IPS DF 19.7 (cell line): ENCODE results near the gene THEM4.
"Not testable (repeated sequence)": the region's sequence is repeated elsewhere in the genome, so short reads cannot be mapped to it uniquely, and the experiment has no call there.

Experiments used
- DNase-seq: peaks from one replicate; pipeline ENCODE4 v3.0.0-alpha.2; 2013; ENCODE audit warnings: low read depth, low spot score

Gene THEM4

DNA sequence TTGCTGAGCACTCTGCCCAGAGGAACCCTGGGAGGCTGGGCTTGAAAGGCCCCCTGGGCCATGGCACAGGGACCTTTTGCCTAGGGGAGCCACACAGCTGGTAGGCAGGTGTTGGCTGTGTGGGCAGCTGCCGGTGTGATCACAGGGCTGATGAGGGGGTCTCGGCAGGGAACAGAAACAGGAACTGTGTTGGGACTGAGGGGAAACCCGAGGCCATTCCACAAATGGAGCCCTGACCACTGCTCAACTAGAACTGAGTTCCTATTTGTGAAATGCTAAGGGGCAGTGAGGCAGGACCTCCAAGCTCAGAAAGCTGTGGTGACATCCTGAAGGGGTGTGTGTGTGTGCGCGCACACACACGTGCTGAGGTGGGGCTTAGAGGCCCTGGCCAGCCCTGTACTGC lies 49.4 kb downstream of the THEM4 start:
- DNase-seq, result no peak

DNA sequence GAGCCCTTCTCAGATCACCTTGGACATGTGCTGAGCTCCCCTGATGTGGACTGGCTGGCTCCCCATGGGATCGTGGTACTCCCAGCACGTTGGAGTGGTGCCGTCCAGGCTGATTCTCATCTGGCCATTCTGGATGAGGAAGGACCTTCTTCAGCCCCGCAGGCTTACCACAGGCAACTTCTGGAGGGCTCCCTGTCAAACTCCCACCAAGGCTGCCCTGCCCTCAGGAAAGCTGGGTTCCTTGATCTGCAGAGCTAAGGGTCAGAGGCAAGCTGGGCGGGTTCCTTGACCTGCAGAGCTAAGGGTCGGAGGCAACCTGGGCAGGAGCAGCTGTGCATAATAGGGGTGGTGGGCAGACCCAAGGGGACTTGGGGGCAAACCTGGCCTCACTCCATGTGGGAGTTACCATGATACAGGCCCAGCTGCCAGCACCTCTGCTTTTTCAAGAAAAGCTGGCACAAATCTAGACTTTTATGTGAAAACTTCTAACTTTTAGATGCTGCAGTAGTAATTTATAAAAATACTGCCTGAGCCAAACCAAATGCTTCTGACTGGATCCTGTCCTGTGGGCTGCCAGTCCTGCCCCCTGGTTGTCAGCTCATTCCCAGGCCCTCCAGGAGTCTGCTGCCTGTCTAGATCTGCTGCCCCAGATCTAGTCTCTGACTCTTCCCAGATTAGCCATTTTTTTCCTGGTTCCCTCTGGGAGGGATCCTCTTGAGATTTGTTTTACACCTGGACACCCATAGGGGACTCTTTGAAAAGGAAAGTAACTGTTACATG lies 50.2 kb downstream of the THEM4 start:
- DNase-seq, result no peak

DNA sequence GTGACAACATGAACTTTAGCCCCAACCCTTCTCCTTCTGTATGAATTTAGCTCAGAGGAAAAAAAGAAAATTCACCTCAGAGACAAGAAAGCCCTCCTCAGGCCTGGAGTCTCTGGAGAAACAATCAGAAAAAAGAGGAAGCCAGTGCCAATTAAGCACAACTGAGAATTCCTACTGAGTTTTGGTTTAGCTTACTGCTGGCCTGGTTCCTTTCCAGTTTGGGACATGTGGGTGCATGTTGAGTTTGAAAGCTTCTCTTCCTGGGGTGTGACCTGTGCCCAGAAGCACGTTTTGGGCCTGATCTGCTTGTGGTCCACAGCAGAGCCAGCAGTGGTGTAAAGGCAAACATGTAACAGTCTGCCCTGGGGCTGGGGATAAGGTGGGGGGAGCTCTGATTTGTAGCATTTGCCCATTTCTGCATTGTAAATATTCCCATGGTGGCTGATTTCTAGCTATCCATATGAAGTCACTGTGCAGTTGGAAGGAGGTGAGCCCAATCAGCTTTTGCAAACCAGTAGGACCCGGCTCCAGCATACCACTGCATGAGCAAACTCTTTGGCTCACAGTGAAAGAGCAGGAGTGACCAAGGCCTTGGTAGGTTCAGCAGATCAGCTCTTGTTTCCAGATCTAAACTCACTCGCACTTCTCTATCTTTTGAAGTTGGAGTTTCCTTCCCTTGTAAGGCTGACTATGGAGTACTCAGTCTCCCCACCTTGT lies 51.1 kb downstream of the THEM4 start:
- DNase-seq, result no peak

DNA sequence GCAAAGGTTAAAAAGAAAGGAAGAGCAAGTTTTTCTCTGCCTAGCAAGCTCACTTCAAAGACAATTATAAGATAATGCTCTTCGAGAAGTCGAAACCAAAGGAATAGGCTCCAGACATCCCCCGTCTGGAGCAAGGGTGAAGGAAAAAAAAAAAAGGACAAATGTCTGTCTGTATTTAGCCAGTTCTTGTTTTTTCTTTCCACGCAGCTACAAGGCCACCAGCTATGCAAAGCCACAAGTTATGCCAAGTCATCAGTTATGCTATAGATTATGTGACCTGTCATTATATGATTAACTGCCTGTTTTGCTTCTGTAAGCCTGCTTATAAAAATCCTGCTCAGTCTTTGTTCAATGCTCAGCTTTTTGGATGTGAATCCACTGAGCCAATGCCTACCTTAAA lies 53.4 kb downstream of the THEM4 start:
- no peak for DNase-seq

DNA sequence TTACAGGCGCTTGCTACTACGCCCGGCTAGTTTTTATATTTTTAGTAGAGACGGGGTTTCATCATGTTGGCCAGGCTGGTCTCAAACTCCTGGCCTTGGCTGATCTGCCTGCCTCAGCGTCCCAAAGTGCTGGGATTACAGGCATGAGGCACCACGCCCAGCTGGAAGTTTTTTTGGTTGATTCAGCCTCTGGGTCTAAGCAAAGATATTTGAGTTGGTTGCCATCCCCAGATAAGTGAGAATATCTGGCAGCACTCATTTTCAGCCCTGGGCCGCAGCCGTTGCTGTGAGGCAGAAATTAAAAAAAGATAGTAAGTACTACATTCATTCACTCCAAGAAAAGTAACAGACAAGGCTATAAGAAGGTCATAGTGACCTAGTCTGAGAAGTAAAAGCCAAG lies 53.8 kb downstream of the THEM4 start:
- DNase-seq, result not testable (repeated sequence)

DNA sequence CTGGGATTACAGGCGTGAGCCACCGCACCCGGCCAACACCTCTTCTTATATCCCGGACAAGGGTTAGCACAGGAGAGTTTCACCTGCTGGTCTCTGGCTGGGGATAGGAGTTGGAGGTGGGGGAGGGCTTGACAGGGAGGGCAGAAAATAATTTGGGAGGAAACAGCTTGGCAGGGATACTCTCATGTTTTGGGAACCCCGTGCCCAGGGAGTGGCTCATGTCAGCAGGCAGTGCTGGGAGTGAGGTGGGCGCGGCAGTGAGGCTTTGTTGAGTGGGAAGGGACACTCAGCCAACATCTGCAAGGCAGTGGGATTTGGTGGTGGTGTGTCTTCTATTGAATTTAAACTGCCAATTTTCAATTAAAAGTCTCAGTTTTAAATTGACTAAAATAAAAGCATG lies 54.7 kb downstream of the THEM4 start:
- DNase-seq, result no peak

DNA sequence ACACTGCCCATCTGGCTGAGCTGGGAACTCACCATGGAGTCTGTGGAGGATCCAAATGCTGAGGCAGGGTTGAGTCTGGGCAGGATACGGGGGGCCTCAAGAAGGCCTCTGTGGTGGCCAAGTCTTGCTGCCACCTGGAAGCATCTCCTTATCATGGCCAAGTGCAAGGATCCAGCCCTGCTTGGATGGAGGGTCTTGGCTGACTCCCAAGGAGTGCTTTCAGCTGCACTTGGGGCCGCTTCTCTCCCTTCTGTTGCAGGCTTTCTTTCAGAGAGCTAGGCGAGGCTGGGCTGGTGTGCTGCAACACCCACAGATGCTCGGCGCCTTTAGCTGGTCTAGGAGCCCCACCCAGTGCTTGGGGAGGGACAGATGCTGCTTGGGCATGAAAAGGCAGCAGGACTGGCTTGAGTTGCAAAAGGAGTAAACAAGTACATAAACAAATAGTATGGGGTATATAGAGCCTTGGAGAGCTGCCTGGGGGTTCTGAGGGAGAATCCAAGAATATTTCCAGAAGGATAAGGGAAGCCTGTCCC lies 55.8 kb downstream of the THEM4 start, which contains the start of gene THEM5:
Gene THEM5, minus strand, starts transcription at position 302 of the 533 bp plus-strand sequence. Its CDS starts 147 bp downstream, at position 155.
- no peak for DNase-seq

DNA sequence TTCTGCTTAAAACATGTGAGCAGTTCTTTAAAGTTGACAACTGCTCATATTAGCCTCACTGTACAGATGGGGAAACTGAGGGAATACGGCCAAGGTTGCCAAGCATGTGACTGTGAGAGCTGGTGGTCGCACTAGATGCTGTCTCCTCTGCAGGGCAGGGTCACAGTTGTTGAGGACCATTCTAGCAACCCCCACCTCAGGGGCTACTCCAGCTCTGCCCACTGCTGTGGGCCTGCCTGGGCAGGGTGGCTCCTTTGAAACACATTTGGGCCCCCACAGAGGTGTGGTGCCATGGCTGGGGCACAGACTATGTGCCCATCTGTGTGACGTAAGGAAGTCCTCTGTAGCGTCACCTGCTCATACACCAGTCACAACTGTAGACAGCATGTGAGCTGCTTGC lies 56.6 kb downstream of the THEM4 start:
- DNase-seq, result no peak

DNA sequence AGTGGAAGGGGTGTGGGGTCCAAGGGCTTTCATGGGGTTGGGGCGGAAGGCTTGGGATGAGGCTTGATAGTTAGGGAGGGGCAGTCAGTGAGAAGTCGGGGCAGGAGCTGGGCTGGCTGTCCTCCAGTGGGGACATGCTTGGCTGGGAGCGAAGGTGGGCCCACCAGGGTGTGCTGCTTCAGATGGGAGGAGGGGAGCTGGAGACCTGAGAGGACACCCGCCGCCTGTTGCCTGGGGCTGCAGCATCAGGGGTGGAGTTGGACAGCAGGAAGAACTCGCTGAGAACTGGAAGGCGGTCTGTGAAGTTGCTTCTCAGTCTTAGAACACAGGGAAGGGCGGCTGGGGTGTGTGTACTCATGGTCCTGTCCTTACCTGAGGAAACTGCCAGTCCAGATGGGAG lies 57.4 kb downstream of the THEM4 start:
- DNase-seq, result no peak

DNA sequence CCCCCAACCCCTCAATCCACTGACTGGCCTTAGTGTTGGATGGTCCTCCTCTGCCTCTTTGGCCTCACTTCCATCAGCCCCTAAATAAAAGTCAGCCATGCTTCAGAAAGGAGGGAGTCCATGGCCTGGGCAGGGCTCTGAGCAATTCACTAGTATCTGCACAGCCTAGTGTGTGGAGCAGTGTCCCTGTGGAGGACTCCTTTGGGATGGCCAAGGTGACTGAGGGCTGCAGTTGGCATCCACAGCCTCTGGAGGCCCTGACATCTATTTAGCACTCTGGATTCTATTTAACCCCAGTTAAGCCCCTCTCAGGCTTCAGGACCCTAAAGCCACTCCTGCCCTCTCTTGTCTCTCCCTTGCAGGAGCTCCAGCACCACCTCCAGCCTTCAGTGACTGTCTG lies 59.4 kb downstream of the THEM4 start:
- DNase-seq, result no peak

DNA sequence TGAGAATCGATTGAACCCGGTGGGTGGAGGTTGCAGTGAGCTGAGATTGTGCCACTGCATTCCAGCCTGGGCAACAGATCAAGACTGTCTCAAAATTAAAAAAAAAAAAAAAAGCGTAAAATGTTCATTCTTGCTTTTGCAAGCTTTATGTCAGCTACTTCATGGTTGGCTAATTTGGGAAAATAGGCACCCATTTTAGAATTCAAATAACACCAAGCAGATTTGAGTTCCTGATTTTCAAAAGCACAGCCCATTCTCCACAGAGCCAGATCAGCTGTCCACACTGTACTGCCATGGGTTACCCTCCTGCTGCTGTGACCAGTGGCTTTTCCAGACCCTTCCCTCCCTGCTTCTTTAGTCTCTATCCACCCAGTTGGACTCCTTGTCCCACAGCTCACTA lies 60.2 kb downstream of the THEM4 start:
- no peak for DNase-seq

DNA sequence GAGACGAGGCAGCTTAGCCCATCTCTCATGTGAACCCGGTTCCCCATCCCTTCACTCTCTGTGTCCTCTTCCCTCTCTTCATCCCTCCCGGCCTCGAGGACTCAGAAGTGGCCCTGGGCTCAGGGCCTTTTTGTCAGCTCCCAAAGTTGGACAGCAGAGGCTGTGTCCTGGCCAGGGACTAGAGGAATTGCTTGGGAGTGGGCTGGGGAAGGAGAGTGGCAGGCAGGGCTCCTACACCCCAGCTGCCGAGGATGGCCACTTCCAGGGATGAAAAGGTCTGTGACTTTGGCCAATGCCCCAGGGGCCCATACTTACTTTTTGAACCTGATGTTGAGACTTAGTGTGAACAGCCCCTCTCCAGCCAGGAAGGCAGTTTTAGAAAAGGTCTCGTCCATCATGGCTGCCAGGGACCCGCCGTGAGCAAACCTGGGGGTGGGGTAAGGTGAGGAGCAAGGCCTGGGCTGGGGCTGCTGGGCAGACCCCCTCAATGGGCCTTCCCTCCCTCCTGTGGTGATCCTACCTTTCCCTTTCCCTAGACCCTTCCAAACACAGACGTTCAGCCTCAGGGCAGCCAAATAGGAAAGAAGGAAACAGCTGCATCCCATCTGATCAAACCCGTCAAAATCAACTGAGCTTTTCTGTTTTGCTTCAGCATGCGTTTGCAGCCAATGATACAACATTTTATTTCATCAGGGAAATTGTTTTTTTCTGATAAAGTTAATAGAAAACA lies 61.3 kb downstream of the THEM4 start:
- no peak for DNase-seq

DNA sequence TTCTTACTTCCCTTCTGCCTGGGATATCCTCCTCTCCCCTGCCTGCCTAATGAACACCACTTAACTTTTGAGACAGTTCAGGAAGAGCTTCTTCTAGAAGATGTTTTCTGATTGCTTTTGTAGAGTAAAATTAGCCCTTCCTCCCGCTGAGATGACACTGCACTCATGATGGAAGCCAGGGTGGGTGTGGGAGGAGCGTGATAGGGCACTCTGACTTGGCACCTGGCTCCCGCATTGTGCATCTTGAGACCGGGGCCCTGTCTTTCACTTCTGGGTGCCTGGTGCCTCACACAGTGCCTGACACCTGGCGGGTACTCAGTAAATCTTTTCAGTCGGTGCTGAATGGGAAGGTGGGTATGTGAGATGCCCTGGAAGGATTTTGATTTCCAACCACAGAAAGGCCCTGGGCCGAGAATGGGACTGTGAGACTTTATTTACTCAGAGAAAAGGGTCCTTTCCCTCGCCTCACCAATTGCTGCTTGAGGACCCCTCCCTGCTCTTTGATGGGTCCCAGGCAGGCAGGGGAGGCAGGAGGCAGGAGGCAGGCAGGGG lies 62.5 kb downstream of the THEM4 start:
- DNase-seq, result no peak

DNA sequence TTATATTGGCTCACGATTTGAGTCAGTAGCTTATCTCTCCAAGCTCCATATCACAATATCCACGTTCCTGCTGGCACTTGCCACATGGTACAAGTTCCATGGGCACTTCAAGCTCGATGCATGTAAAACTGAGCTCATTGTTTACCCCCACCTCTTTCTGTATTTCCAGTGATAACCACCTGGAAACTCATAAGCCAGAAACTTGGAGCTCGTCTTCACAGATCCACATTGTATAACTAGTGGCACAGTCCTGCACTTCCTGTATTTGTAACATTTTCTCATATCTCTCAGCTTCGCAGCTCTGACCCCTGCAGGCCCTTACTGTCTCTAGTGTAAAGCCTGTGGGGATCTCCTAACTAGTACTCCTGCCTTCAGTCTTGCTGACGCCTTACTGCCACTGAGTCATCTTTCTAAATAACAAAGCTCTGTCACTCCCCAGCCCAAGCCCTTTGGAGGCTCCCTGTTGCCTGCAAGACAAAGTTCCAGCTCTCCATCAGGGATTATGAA lies 63.2 kb downstream of the THEM4 start:
- no peak for DNase-seq

DNA sequence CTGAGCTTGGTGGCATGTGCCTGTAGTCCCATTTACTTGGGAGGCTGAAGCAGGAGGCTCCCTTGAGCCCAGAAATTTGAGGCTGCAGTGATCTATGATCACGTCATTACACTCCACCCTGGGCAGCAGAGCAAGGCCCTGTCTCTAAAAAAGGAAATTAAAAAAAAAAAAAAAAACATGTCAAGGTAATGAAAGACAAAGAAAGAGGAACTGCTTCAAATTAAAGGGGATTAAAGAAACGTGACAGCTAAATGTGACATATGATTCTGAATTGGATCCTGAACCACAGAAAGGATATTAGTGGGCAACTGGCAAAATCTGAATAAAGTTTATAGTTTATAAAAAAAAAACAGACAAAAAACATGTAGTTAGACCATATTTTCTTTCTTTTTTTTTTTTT lies 65.9 kb downstream of the THEM4 start:
- DNase-seq, result no peak

DNA sequence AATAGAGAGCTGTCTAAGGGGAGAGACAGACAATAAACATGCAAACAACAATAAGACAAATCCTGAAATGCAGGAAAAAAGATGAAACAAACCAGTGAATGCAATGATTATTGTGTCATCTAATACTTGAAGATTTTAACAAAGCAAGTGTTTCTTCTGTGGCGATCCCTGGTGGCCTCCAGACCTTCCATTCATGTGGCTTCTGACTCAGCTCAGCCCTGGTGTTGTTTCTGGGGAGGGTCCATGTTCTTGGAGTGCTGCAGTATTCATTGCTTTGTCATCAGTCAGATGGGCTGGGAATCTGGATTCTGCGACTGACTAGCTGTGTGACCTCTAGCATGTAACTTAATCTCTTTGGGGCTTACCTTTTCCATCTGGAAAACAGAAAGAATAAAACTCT lies 68.2 kb downstream of the THEM4 start:
- DNase-seq, result no peak

DNA sequence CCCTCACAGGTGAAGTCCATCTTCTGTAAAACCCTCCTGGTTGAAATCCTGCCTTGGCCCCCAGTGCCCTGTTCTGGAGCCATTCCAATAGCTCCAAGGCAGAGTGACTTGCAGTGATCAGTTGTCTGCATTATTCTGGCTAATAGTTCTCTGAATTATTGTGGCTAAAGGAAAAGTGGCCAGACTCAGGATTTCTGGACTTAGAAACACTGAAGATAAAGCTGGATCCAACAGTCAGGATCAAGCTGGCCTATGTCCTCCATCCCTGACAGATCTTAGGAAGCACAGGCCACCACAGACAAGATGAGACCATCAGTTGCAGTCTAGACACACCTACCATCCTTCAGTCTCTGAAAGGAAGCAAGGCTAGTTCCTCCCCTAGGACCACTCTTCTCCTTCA lies 68.9 kb downstream of the THEM4 start:
- DNase-seq, result no peak

DNA sequence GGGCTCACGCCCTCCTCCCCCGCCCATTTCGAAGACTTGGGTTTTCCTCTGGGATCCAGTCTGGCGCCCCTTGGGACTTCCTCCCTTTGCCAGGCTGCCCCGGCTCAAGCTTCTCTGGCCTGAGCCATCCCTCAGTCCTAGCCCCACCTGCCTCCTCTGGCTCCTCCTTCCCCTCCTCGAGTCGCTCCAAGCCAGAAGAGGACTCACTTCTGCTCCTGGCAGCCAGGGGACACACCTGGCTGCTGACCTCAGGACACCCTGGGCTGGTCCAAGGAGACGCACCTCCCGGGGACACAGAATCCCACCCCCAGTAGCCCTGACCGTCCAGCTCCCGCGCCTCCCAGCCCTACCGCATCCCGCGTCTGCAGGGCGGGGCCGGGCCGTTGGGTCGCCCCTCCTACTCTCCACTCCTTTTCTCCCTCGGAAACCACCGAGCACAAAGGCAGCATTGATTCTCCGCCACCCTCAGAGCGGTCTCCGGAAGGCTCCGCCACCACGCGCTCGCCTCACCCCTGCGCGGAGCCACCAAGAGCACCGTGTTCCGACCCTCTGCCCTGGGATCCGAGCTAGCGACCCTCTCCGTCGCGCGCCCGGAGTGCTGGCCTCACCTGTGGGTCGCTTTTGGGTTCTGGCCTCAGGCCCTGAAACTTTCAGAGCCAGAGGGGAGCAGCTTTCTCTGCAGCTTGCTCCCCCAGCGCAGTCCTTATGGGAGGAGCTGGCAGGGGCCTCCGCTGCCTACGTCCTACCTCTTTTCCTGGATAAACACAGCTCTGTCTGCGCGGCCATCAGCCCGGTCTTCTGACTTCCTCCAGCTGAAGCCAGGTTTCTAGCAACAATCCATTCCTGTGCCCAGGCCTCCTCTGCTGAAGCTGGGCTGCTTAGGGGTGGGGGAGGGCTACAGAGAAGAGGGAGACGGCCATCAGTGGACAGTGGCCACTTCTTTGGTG lies 69.6 kb downstream of the THEM4 start, which contains the start of gene C2CD4D:
Gene C2CD4D, minus strand, starts transcription at position 364 of the 947 bp plus-strand sequence. CDS start 831 bp downstream, outside the sequence.
- DNase-seq, result no peak

DNA sequence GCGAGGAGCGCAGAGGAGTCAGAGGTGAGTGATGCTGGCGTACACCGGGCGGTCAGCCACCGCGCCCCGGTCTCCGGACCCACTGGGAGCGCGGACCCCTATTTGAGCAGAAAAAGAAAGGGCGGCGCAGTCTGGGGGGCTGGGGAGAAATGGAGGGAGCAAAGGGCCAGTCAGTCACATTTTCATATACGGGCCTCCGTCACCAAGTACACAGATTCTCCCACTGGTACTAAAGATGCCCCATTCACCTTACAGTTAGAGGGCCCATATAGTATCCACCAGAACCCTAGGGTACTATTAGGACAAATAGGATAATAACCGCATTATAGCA lies 70.3 kb downstream of the THEM4 start:
- DNase-seq, result no peak

DNA sequence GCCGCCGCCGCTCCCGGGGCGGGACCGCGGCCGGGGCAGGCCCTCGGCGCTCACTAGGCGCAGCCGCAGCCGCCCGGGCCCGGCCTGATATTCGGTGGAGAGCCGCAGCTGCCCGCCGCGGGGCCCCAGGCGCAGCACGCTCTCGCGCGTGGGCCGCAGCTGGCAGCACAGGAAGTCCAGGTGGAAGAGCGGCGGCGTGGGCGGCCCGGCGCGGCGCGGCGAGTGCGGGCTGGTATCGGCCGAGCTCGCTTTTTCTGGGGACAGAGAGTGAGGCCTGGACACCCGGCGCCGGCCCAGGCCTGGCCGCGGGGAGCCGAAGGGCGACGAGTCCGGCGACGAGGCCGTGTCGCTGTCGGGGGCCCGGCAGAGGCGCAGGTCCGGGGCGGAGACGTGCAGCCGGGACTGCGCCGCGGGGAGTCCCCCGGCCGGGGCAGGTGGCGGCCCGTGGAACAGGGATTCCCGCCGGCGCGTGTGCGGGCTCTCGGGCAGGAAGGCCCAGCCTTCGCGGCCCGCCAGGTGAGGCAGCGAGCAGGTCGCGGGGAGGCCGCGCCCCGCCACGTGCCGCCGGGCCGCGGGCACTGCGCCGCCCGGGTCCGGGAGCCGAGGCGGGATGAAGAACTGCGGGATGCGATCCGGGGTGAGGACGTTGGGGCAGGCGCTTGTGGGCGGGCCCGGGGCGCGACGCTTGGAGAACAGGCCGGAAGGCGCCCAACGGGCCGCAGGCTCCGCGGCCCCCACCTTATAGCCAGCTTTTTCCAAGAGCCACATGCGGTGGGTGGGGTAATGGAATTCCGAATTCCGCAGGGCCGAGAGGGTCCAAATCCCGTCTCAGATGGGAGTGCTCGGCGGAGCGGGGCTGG lies 70.9 kb downstream of the THEM4 start:
- DNase-seq, result no peak
